WTC11 (cell line): Measurements from ENCODE around the gene FRS2. TPM values are rescaled to one million over a fixed set of nuclear protein-coding genes. Genes with fewer than 3 reads are reported as not detected.

Experiments
- ATAC-seq: fragments of 200-7000 bp; cut with Tn5 transposase; 2 replicates; pipeline ENCODE4 v1.10.0; 2021; ENCODE audit warnings: mild to moderate bottlenecking, moderate library complexity
- CTCF ChIA-PET: fragments of 300-600 bp; sonication (Branson Sonifier 250); formaldehyde crosslinking; loops from one replicate; lab custom pipeline; 2021; ENCODE audit warnings: antibody characterized with exemption; lab: Charles Lee
- POLR2A ChIA-PET: fragments of 350-600 bp; sonication (Branson Sonifier 250); formaldehyde crosslinking; loops from one replicate; lab custom pipeline; 2021; ENCODE audit warnings: antibody characterized with exemption; lab: Charles Lee
- DNase-seq: peaks from one replicate; pipeline ENCODE4 v3.0.0; 2021; ENCODE audit warnings: low spot score
- H3K27ac Mint-ChIP-seq: 2 replicates; pipeline ENCODE4 v1.8.0; 2021; ENCODE audit warnings: mixed read lengths
- H3K27me3 Mint-ChIP-seq: 2 replicates; pipeline ENCODE4 v1.8.0; 2021; ENCODE audit warnings: low read depth, mild to moderate bottlenecking, moderate library complexity, mixed read lengths
- H3K36me3 Mint-ChIP-seq: 2 replicates; pipeline ENCODE4 v1.8.0; 2021; ENCODE audit warnings: mixed read lengths
- H3K4me1 Mint-ChIP-seq: 2 replicates; pipeline ENCODE4 v1.8.0; 2022; ENCODE audit warnings: mixed read lengths
- H3K4me3 Mint-ChIP-seq: 2 replicates; pipeline ENCODE4 v1.8.0; 2021; ENCODE audit warnings: mild to moderate bottlenecking, moderate library complexity, mixed read lengths
- H3K9me3 Mint-ChIP-seq: 2 replicates; pipeline ENCODE4 v1.8.0; 2021; ENCODE audit warnings: mixed read lengths
- AFF4 ChIP-seq: sonication (generic); formaldehyde crosslinking; IDR thresholded peaks from 2 replicates; pipeline ENCODE4 v1.8.1; 2023; ENCODE audit warnings: mild to moderate bottlenecking, missing genetic modification reagents, borderline replicate concordance
- ATF2 ChIP-seq: sonication (generic); formaldehyde crosslinking; IDR thresholded peaks from 2 replicates; pipeline ENCODE4 v1.8.1; 2022; ENCODE audit warnings: low read depth, missing genetic modification reagents, borderline replicate concordance
- E2F5 ChIP-seq: sonication (generic); formaldehyde crosslinking; IDR thresholded peaks from 2 replicates; pipeline ENCODE4 v1.8.1; 2022; ENCODE audit warnings: mild to moderate bottlenecking, moderate library complexity, missing genetic modification reagents
- ELF4 ChIP-seq: sonication (generic); formaldehyde crosslinking; IDR thresholded peaks from 2 replicates; pipeline ENCODE4 v1.8.1; 2022; ENCODE audit warnings: low read depth, mild to moderate bottlenecking, moderate library complexity, missing genetic modification reagents
- FOXJ3 ChIP-seq: sonication (generic); formaldehyde crosslinking; IDR thresholded peaks from 2 replicates; pipeline ENCODE4 v1.9.0; 2021; ENCODE audit warnings: missing genetic modification reagents, mild to moderate bottlenecking, borderline replicate concordance
- FOXP1 ChIP-seq: sonication (generic); formaldehyde crosslinking; IDR thresholded peaks from 2 replicates; pipeline ENCODE4 v1.8.0; 2022; ENCODE audit warnings: missing genetic modification reagents, mild to moderate bottlenecking, moderate library complexity, borderline replicate concordance
- HMGA2 ChIP-seq: fragments of 250-450 bp; sonication (Bioruptor Pico); IDR thresholded peaks from 2 replicates; pipeline ENCODE4 v1.4.0; 2021; ENCODE audit warnings: mild to moderate bottlenecking, moderate library complexity
- IRF2 ChIP-seq: sonication (generic); formaldehyde crosslinking; IDR thresholded peaks from 2 replicates; pipeline ENCODE4 v1.8.0; 2022; ENCODE audit warnings: low read depth, missing genetic modification reagents, borderline replicate concordance
- MYBL2 ChIP-seq: sonication (generic); formaldehyde crosslinking; IDR thresholded peaks from 2 replicates; pipeline ENCODE4 v1.8.1; 2023; ENCODE audit warnings: mild to moderate bottlenecking, moderate library complexity, missing genetic modification reagents
- NR1H2 ChIP-seq: sonication (generic); formaldehyde crosslinking; IDR thresholded peaks from 2 replicates; pipeline ENCODE4 v1.9.0; 2021; ENCODE audit warnings: mild to moderate bottlenecking, moderate library complexity, missing genetic modification reagents
- PRDM15 ChIP-seq: sonication (generic); formaldehyde crosslinking; IDR thresholded peaks from 2 replicates; pipeline ENCODE4 v1.8.0; 2022; ENCODE audit warnings: missing genetic modification reagents
- TCF7 ChIP-seq: sonication (generic); formaldehyde crosslinking; IDR thresholded peaks from 2 replicates; pipeline ENCODE4 v1.8.0; 2022; ENCODE audit warnings: mild to moderate bottlenecking, low read depth, missing genetic modification reagents, moderate library complexity
- ZNF232 ChIP-seq: sonication (generic); formaldehyde crosslinking; IDR thresholded peaks from 2 replicates; pipeline ENCODE4 v1.8.0; 2022; ENCODE audit warnings: mild to moderate bottlenecking, missing genetic modification reagents
- ZNF263 ChIP-seq: sonication (generic); formaldehyde crosslinking; IDR thresholded peaks from 2 replicates; pipeline ENCODE4 v1.8.1; 2022; ENCODE audit warnings: low read depth, mild to moderate bottlenecking, moderate library complexity, missing genetic modification reagents
- ZNF317 ChIP-seq: sonication (generic); formaldehyde crosslinking; IDR thresholded peaks from 2 replicates; pipeline ENCODE4 v1.8.1; 2023; ENCODE audit warnings: low read depth, mild to moderate bottlenecking, moderate library complexity, missing genetic modification reagents, borderline replicate concordance
- ZNF416 ChIP-seq: fragments of 250-450 bp; sonication (Bioruptor Pico); IDR thresholded peaks from 2 replicates; pipeline ENCODE4 v1.9.0; 2021; ENCODE audit warnings: mild to moderate bottlenecking, inconsistent platforms
- total RNA-seq: library from RNA; stranded (reverse); gene quantifications from 3 replicates; pipeline ENCODE4 v1.2.3, GENCODE V29; 2021
- TF ChIP-seq, protein P1 (sequence below): sonication (generic); formaldehyde crosslinking; IDR thresholded peaks from 2 replicates; pipeline ENCODE4 v1.8.1; 2022; ENCODE audit warnings: missing genetic modification reagents, borderline replicate concordance

The FRS2 gene
- total RNA-seq, 1 experiment from 2014 or later: 26.1 TPM

DNA sequence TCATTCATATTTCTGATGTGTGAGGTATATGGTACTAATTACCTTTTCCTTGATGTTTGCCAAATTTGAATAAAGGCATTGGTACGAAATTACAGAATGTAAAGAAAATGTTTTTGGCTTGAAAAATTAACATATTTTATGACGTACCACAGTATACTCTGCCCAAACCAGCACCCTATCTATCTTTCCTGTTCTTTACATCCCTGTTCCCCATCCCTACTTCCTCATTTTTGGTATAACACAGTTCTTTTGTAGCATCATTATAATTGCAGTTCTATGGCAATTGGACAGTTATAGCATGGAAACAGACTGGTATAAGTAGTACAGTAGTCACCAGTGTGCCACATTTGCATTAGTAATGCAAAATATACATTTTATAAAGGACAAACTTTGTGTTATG is 108.1 kb downstream of the FRS2 start:
- ATAC-seq (no peak), DNase-seq (no peak)
- no peak for TF ChIP-seq FOXP1
- TF ChIP-seq E2F5 (CRISPR knock-in tag): no peak
- TF ChIP-seq ELF4: no peak
- TF ChIP-seq PRDM15 (CRISPR knock-in tag): no peak
- TF ChIP-seq NR1H2 (CRISPR knock-in tag): no peak
- TF ChIP-seq HMGA2: no peak
- TF ChIP-seq ZNF317: no peak
- TF ChIP-seq, protein P1, sequence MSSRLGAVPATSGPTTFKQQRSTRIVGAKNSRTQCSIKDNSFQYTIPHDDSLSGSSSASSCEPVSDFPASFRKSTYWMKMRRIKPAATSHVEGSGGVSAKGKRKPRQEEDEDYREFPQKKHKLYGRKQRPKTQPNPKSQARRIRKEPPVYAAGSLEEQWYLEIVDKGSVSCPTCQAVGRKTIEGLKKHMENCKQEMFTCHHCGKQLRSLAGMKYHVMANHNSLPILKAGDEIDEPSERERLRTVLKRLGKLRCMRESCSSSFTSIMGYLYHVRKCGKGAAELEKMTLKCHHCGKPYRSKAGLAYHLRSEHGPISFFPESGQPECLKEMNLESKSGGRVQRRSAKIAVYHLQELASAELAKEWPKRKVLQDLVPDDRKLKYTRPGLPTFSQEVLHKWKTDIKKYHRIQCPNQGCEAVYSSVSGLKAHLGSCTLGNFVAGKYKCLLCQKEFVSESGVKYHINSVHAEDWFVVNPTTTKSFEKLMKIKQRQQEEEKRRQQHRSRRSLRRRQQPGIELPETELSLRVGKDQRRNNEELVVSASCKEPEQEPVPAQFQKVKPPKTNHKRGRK (CRISPR knock-in tag): no peak
- TF ChIP-seq FOXJ3 (CRISPR knock-in tag): no peak
- TF ChIP-seq ZNF232 (CRISPR knock-in tag): no peak
- TF ChIP-seq IRF2: no peak
- no peak for TF ChIP-seq MYBL2 (CRISPR knock-in tag)
- no peak for TF ChIP-seq TCF7 (CRISPR knock-in tag)
- no peak for TF ChIP-seq ZNF416 (CRISPR knock-in tag)
- TF ChIP-seq AFF4 (CRISPR knock-in tag): no peak
- no peak for TF ChIP-seq ATF2 (CRISPR knock-in tag)
- TF ChIP-seq ZNF263 (CRISPR knock-in tag): no peak
- no peaks in the 10 kb centered on the region; the same call in 1 of the 2 replicates for H3K27me3 Mint-ChIP-seq
- no peaks in the 10 kb centered on the region for H3K9me3 Mint-ChIP-seq
- H3K4me1 Mint-ChIP-seq: peaks cover 9% of the 10 kb centered on the region
- H3K36me3 Mint-ChIP-seq: peaks cover 13% of the 10 kb centered on the region
- POLR2A ChIA-PET: no interaction called here
- no peak overlapping the region for H3K4me3 Mint-ChIP-seq
- no peak overlapping the region for H3K27ac Mint-ChIP-seq
- CTCF ChIA-PET: interaction anchor here (0.6 kb wide), 1 partner anchor 221 kb away, joined by 3 read pairs; no protein-coding TSS in a partner anchor
